SK-N-DZ (cell line): ENCODE data around the gene COA3.

Experiments
- DNase-seq: peaks from one replicate; pipeline ENCODE4 v3.0.0-alpha.2; 2015; ENCODE audit warnings: low spot score
- small RNA-seq, 2 experiments: library from RNA; depleted of rRNA; stranded (forward); fragments of <200 nt; gene quantifications; one replicate each; pipeline ENCODE3, GENCODE V24; 2014

Gene COA3

GRCh38 chr17:42754782-42755181, 43.7 kb downstream of the COA3 start:
- no peak for DNase-seq

- no peak for DNase-seq
Observed at GRCh38 chr17:42751628-42752027, 46.9 kb downstream of the COA3 start.

- no peak for DNase-seq
Observed at GRCh38 chr17:42750739-42751344, 47.7 kb downstream of the COA3 start.

- DNase-seq = no peak
Observed at GRCh38 chr17:42748908-42749798, 49.4 kb downstream of the COA3 start.

- no peak for DNase-seq
Observed at GRCh38 chr17:42748202-42748907, 50.1 kb downstream of the COA3 start.

Small RNA genes lying within 50 kb of the gene (small RNA-seq; reads per million reads assigned to genes)
- gene HMGN2P15 = 0 reads per million in 2 experiments
- gene MIR6781 = 0 reads per million in 2 experiments
